GM19351 (cell line): ENCODE measurements around the gene ZNF316.

Source experiments
- ATAC-seq: cut with Tn5 transposase; IDR thresholded peaks from one replicate; pipeline ENCODE4 v1.9.1; 2021; ENCODE audit warnings: mild to moderate bottlenecking, moderate library complexity; ENCODE audit not compliant: unreplicated experiment

Gene ZNF316

GRCh38 chr7:6680146-6680545 lies 43.0 kb downstream of the ZNF316 start:
- no peak for ATAC-seq

- no peak for ATAC-seq
Measured at GRCh38 chr7:6691103-6691502, 54.0 kb downstream of the ZNF316 start.

- ATAC-seq: no peak
Measured at GRCh38 chr7:6691609-6692106, 54.5 kb downstream of the ZNF316 start.

GRCh38 chr7:6700793-6701192 lies 63.7 kb downstream of the ZNF316 start:
- no peak for ATAC-seq

DNA sequence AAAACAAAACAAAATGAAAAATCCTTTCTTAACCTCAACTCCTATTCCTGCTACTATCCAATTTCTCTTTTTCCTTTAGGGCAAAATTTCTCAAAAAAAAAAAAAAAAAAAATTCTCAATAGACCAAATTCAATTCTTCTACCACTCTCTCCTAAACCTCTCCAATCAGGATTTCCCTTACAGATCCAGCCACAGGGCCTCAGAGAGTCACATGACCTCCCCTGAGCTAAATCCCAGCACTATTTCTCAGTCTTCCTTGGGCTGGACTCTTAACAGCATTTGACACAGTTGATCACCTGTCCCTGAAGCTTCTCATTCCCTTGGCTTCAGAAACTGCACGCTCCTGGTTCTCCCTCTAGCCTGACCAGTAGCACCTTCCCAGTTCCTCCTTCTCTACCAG lies 64.7 kb downstream of the ZNF316 start:
- no peak for ATAC-seq
